GM23338 (cell line): Measurements from ENCODE around the gene PDZD8. TPM values are rescaled to one million over a fixed set of nuclear protein-coding genes. Genes with fewer than 3 reads are reported as not detected.

Experiments used
- ZNF462 ChIP-seq: fragments of 250-450 bp; sonication (Bioruptor Pico); IDR thresholded peaks from 2 replicates; pipeline ENCODE4 v1.5.0; 2020; ENCODE audit warnings: mild to moderate bottlenecking, moderate library complexity
- polyA plus RNA-seq: library from polyadenylated mRNA; unstranded; fragments of >200 nt; fragmentation: Nextera tagmentation; extraction: Ambion mirVana; gene quantifications from 2 replicates; pipeline ENCODE4 v1.2.1, GENCODE V29; 2016
- total RNA-seq: library from RNA; depleted of rRNA; stranded (reverse); fragments of >200 nt; shearing (Covaris generic); gene quantifications from 2 replicates; pipeline ENCODE4 v1.2.3, GENCODE V29; 2014; rRNA removed

PDZD8 gene
- total and polyA plus RNA-seq, 2 experiments from 2014 or later = 11.4 to 28.6 TPM

- no peak for TF ChIP-seq ZNF462 (CRISPR knock-in tag)
Observed at GRCh38 chr10:117228210-117228609, 147.0 kb downstream of the PDZD8 start (continued).

Other genes starting within 250 kb of the PDZD8 start
- not detected in 2 replicates for gene VAX1, start 237.2 kb downstream of the PDZD8 start, total RNA-seq
- gene VAX1, start 237.2 kb downstream of the PDZD8 start, polyA plus RNA-seq = not detected in 2 replicates
- gene KCNK18, start 178.0 kb downstream of the PDZD8 start, total RNA-seq = not detected in 2 replicates
- gene KCNK18, start 178.0 kb downstream of the PDZD8 start, polyA plus RNA-seq = not detected in 2 replicates
- gene SLC18A2, start 134.3 kb downstream of the PDZD8 start, total RNA-seq = 7.8 and 8.7 TPM in 2 replicates
- gene SLC18A2, start 134.3 kb downstream of the PDZD8 start, polyA plus RNA-seq = 4.3 TPM in 2 replicates
- not detected in 2 replicates for gene EMX2, start 167.3 kb upstream of the PDZD8 start, total RNA-seq
- not detected in 2 replicates for gene EMX2, start 167.3 kb upstream of the PDZD8 start, polyA plus RNA-seq